HepG2 (cell line): ENCODE measurements around the gene MRPL38. TPM values are rescaled to one million over a fixed set of nuclear protein-coding genes. Genes with fewer than 3 reads are reported as not detected.

Experiments used
- CEBPG ChIP-seq: IDR thresholded peaks from 2 replicates; pipeline ENCODE4 v1.6.1; 2016
- ZFP1 ChIP-seq: IDR thresholded peaks from 2 replicates; pipeline ENCODE4 v1.6.1; 2016
- ZMYM4 ChIP-seq: sonication (generic); formaldehyde crosslinking; IDR thresholded peaks from 2 replicates; pipeline ENCODE4 v1.8.1; 2023; ENCODE audit warnings: mild to moderate bottlenecking, missing genetic modification reagents
- ZNF205 ChIP-seq: IDR thresholded peaks from 2 replicates; pipeline ENCODE4 v1.6.1; 2018; ENCODE audit warnings: missing biosample characterization, missing genetic modification reagents
- ZNF615 ChIP-seq: sonication (generic); formaldehyde crosslinking; IDR thresholded peaks from 2 replicates; pipeline ENCODE4 v1.5.0; 2020; ENCODE audit warnings: mild to moderate bottlenecking, missing genetic modification reagents, borderline replicate concordance
- ZNF770 ChIP-seq: sonication (generic); formaldehyde crosslinking; IDR thresholded peaks from 2 replicates; pipeline ENCODE4 v1.5.0; 2020; ENCODE audit warnings: mild to moderate bottlenecking, missing genetic modification reagents
- ZNF879 ChIP-seq: sonication (generic); formaldehyde crosslinking; IDR thresholded peaks from 2 replicates; pipeline ENCODE4 v1.8.1; 2023; ENCODE audit warnings: missing genetic modification reagents
- ZSCAN9 ChIP-seq: IDR thresholded peaks from 2 replicates; pipeline ENCODE4 v1.6.1; 2016; ENCODE audit warnings: borderline replicate concordance
- polyA plus RNA-seq, 8 experiments: library from polyadenylated mRNA; depleted of rRNA in 3 of 8; stranded (reverse) in 7 of 8; unstranded in 1 of 8; fragments of >200 nt; fragmentation: Illumina TruSeq in 4 of 8; extraction: Trizol in 4 of 8; gene quantifications; 2 replicates each; pipeline versions ENCODE4 v1.2.1 to v1.2.3, GENCODE V29; 2011 to 2016; ENCODE audit warnings: low read depth in 4 of 8, missing spikeins in 1 of 8, mixed read lengths in 1 of 8; ENCODE audit not compliant: insufficient read depth in 1 of 8
- total RNA-seq, 5 experiments: library from RNA; depleted of rRNA; stranded (reverse); fragments of >200 nt; fragmentation: Illumina TruSeq; extraction: Trizol; gene quantifications; 2 replicates each; pipeline ENCODE4 v1.2.3, GENCODE V29; 2016; ENCODE audit warnings: low read depth in 1 of 5
- TF ChIP-seq, protein P1 (sequence below): sonication (generic); formaldehyde crosslinking; IDR thresholded peaks from 2 replicates; pipeline ENCODE4 v1.4.0; 2020; ENCODE audit warnings: mild to moderate bottlenecking, missing genetic modification reagents
- TF ChIP-seq, protein P2 (sequence below), 2 experiments: fragments of 450-650 bp in 1 of 2; sonication (generic) in 1 of 2; formaldehyde crosslinking in 1 of 2; IDR thresholded peaks; 2 replicates each; pipeline versions ENCODE4 v1.6.1 to v1.8.0; 2016 to 2022; ENCODE audit warnings: antibody characterized with exemption in 1 of 2, mild to moderate bottlenecking in 1 of 2, missing genetic modification reagents in 1 of 2

The MRPL38 gene
- total and polyA plus RNA-seq, 2 of the 13 experiments (the other 11 are each of a cell fraction or from before 2014, with no cell fraction given) = 83.7 to 125 TPM

GRCh38 chr17:75894049-75894733 is 10.5 kb downstream of the MRPL38 start (continued):
- TF ChIP-seq, protein P1, sequence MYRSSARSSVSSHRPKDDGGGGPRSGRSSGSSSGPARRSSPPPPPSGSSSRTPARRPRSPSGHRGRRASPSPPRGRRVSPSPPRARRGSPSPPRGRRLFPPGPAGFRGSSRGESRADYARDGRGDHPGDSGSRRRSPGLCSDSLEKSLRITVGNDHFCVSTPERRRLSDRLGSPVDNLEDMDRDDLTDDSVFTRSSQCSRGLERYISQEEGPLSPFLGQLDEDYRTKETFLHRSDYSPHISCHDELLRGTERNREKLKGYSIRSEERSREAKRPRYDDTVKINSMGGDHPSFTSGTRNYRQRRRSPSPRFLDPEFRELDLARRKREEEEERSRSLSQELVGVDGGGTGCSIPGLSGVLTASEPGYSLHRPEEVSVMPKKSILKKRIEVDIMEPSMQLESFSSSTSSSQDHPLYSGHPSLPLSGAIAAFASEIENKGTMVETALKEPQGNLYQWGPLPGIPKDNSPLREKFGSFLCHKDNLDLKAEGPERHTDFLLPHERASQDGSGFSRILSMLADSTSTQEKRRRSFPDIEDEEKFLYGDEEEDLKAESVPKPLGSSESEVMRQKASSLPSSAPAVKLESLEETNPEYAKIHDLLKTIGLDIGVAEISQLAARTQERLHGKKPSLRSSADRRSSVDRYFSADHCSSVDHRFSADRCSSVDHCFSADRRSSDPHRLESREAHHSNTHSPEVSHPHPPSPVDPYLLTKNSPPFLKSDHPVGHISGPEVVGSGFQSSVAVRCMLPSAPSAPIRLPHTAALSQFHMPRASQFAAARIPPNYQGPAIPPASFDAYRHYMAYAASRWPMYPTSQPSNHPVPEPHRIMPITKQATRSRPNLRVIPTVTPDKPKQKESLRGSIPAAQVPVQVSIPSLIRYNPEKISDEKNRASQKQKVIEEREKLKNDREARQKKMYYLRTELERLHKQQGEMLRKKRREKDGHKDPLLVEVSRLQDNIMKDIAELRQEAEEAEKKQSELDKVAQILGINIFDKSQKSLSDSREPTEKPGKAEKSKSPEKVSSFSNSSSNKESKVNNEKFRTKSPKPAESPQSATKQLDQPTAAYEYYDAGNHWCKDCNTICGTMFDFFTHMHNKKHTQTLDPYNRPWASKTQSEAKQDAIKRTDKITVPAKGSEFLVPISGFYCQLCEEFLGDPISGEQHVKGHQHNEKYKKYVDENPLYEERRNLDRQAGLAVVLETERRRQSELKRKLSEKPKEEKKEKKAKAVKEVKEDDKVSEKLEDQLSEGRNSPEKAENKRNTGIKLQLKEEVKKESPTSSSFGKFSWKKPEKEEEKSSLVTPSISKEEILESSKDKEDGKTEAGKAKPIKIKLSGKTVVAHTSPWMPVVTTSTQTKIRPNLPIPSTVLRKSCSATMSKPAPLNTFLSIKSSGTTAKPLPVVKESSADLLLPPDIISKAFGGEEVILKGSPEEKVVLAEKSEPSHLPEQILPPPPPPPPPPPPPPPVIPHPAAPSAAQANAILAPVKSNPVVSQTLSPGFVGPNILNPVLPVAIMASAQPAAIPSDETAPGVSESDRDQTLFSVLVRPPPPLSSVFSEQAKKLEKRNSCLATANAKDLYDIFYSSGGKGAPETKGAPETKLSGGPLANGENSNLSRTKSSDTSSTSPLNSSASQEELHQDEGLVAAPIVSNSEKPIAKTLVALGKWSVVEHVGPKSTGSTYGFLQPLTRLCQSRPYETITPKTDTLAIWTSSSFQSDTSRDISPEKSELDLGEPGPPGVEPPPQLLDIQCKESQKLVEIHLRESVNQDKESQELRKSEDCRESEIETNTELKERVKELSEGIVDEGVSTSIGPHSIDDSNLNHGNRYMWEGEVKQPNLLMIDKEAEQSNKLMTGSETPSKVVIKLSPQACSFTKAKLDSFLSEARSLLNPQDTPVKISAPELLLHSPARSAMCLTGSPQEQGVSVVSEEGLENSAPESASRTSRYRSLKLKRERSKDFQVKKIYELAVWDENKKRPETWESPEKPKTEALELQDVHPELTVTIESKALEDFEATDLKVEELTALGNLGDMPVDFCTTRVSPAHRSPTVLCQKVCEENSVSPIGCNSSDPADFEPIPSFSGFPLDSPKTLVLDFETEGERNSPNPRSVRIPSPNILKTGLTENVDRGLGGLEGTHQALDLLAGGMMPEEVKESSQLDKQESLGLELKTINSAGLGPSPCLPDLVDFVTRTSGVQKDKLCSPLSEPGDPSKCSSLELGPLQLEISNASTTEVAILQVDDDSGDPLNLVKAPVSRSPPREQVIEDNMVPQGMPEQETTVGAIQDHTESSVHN (CRISPR knock-in tag) = no peak
- TF ChIP-seq ZMYM4 (no peak), ZFP1 (CRISPR knock-in tag) (no peak), CEBPG (CRISPR knock-in tag) (no peak), ZSCAN9 (peak; percentile 34; the same call in 1 of the 2 replicates), ZNF879 (CRISPR knock-in tag) (no peak), ZNF770 (no peak), ZNF205 (no peak), ZNF615 (no peak)
- TF ChIP-seq, protein P2, sequence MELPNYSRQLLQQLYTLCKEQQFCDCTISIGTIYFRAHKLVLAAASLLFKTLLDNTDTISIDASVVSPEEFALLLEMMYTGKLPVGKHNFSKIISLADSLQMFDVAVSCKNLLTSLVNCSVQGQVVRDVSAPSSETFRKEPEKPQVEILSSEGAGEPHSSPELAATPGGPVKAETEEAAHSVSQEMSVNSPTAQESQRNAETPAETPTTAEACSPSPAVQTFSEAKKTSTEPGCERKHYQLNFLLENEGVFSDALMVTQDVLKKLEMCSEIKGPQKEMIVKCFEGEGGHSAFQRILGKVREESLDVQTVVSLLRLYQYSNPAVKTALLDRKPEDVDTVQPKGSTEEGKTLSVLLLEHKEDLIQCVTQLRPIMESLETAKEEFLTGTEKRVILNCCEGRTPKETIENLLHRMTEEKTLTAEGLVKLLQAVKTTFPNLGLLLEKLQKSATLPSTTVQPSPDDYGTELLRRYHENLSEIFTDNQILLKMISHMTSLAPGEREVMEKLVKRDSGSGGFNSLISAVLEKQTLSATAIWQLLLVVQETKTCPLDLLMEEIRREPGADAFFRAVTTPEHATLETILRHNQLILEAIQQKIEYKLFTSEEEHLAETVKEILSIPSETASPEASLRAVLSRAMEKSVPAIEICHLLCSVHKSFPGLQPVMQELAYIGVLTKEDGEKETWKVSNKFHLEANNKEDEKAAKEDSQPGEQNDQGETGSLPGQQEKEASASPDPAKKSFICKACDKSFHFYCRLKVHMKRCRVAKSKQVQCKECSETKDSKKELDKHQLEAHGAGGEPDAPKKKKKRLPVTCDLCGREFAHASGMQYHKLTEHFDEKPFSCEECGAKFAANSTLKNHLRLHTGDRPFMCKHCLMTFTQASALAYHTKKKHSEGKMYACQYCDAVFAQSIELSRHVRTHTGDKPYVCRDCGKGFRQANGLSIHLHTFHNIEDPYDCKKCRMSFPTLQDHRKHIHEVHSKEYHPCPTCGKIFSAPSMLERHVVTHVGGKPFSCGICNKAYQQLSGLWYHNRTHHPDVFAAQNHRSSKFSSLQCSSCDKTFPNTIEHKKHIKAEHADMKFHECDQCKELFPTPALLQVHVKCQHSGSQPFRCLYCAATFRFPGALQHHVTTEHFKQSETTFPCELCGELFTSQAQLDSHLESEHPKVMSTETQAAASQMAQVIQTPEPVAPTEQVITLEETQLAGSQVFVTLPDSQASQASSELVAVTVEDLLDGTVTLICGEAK (IDR thresholded peaks at IDR 0.05) = no peak
- TF ChIP-seq, protein P2 (CRISPR knock-in tag; IDR thresholded peaks at IDR 0.05) = no peak; the same call in 1 of the 2 replicates
